HG02970 (cell line): ENCODE measurements around the gene SLFNL1.

ENCODE experiments used
- ATAC-seq: cut with Tn5 transposase; IDR thresholded peaks from one replicate; pipeline ENCODE4 v1.9.1; 2021; ENCODE audit warnings: mild to moderate bottlenecking, moderate library complexity, moderate number of reproducible peaks; ENCODE audit not compliant: unreplicated experiment, low FRiP score

Gene SLFNL1

GRCh38 chr1:41021526-41022308 lies at the start of gene SLFNL1:
SLFNL1 (minus strand) TSS chr1:41021725; CDS start chr1:41020660, 1,065 bp downstream.
- ATAC-seq, result no peak

DNA sequence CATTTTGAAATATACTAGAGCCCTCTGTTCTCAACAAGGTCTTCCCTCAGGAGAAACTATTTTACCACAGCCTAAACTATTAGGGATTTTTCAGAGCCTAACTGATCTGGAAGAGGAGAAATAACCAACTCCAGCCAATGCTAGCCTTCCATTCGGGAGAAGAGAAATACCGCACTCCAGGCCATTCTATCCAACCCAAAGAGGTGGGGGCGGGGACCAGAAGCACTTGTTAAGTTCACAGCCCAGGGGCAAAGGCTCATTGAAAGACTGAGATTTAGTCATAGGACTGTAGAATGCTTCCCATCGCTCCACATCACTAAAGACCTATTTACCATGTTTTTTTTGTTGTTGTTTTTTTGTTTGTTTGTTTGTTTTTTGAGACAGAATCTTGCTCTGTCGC lies 35.4 kb upstream of the SLFNL1 start:
- ATAC-seq, result no peak

GRCh38 chr1:41053316-41053715 lies 31.8 kb upstream of the SLFNL1 start:
- no peak for ATAC-seq

DNA sequence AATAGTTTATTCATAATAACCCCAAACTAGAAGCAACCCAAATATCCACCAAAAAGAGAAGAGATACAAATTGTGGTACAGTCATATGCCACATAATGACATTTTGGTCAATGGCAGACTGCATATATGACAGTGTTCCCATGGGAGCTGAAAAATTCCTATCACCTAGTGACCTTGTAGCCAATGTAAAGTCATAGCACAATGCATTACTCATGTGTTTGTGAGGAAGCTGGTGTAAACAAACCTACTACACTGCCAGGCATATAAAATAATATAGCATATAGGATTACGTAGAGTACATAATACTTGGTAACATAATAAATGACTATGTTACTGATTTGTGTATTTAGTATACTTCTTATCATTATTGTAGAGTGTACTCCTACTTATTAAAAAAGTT lies 29.5 kb upstream of the SLFNL1 start:
- no peak for ATAC-seq

GRCh38 chr1:41048540-41048939 lies 27.0 kb upstream of the SLFNL1 start:
- no peak for ATAC-seq

DNA sequence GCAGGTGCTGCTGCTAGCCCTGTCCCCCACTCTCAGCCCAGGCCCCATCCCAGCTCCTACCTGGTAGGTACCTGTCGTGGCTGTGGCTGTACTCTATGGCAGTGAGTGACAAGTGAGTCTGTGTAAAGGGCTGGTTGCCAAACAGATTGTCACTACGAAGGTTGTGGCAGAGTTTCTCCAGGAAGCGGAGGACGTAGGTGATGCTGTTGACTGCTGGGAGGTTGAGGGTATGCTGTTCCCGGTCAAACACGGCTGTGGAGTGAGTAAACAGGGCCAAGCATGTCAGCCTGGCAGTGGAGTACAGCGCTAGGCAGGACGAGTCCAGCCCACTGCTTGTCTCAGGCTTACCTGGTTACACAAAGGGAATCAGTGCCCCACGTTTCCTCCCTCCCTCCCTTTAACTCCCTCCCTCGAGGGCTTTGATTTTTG lies 24.8 kb upstream of the SLFNL1 start:
- no peak for ATAC-seq

DNA sequence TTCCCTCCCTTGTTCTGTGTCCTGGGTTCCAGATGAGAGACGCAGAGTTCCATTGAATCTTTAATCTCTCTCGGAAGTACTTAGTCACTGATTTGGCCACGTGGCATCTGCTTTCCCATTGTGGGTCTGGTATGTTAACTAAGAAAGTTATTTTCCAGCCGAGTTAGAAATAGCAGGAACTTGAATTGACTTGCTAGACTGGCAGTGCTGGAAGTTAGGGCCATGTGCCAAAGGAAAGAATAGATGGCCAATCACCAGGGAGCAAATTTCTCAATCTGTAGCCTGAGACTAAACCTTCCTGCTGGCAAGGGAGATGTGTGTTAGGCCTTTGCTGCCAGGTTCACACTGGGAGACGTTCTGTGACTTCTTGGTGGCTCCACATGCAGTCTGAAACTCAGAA lies 24.2 kb upstream of the SLFNL1 start:
- no peak for ATAC-seq

DNA sequence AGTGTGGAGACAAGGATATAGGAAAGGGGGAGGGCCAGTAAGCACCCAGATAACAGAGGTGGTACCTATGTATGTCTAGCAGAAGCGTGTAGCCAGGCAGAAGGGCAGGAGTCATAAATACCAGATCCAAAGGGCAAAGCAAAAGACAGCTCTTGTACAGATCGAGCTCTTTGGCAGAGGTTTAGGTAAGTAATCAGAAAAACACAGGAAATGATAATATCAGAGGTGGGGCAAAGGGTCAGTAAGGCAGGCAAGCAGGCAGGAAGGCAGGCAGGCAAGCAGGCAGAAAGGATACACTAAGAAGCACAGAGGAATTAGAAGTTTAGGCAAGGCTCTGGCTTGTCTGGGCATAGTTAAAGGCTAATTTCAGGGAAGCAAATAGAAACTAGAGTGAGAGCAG lies 22.7 kb upstream of the SLFNL1 start:
- no peak for ATAC-seq

- no peak for ATAC-seq
Observed at GRCh38 chr1:41041614-41042270, 20.2 kb upstream of the SLFNL1 start.

- no peak for ATAC-seq
Observed at GRCh38 chr1:41038110-41038509, 16.6 kb upstream of the SLFNL1 start.

GRCh38 chr1:41037116-41037903 lies 15.8 kb upstream of the SLFNL1 start:
- no peak for ATAC-seq

GRCh38 chr1:41033272-41033671 lies 11.7 kb upstream of the SLFNL1 start:
- no peak for ATAC-seq

GRCh38 chr1:41032147-41032546 lies 10.6 kb upstream of the SLFNL1 start:
- ATAC-seq, result no peak

DNA sequence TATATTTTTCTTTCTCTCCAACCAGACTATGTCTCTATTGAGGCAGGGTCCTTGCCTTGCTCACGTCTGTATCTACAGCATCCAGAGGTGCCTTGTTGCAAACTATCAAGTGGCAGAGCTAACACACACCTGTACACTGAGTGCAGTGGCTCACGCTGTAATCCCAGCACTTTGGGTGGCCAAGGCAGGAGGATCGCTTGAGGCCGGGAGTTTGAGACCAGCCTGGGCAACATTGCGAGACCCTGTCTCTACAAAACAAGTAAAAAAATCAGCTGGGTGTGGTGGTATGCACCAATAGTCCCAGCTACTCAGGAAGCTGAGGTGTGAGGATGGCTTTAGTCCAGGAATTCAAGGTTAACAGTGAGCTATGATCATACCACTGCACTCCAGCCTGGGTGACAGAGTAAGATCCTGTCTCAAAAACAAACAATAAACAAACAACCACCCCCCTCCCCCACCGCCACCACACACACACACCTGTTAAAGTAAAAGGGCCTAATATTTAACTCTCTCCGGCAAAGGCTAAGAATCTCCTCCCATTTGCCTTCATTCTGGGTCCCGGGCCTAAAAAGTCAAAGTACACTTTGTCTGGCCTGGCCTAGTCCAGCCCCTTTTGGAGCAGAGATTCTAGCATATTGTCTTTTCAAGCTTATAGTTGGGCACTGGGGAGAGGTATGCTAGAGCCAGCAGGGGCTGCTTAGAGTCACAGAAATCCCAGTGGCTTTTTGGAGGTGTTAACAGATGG lies 9.5 kb upstream of the SLFNL1 start:
- no peak for ATAC-seq

DNA sequence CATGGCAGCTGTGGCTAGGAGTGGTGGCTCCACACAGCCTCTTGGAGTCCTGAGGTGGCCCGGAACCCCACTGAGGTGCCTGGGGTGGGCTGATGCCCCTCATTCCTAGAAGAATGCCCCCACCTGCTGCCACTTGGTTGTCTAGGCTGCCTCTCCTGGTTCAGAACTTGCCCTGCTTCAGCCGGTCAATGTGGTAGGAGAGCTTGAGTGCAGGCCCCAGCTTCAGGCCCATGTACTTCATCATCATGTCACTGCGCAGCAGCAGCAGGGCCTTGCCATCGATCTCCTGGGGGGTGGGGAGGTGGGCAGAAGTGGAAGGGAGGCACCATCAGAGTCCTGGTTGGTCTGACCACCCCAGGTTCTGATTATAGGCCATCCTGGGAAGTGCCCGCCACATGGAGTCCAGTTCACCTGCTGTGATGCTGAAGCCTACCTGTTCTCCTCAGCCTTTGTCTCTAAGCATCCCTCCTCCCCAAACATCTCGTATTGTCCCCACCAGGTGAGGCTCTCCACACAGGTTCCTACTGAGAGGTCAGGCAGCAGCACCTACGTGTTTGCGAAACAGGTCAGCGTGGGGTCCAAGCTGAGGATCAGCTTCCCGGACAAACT lies 6.6 kb upstream of the SLFNL1 start:
- no peak for ATAC-seq

DNA sequence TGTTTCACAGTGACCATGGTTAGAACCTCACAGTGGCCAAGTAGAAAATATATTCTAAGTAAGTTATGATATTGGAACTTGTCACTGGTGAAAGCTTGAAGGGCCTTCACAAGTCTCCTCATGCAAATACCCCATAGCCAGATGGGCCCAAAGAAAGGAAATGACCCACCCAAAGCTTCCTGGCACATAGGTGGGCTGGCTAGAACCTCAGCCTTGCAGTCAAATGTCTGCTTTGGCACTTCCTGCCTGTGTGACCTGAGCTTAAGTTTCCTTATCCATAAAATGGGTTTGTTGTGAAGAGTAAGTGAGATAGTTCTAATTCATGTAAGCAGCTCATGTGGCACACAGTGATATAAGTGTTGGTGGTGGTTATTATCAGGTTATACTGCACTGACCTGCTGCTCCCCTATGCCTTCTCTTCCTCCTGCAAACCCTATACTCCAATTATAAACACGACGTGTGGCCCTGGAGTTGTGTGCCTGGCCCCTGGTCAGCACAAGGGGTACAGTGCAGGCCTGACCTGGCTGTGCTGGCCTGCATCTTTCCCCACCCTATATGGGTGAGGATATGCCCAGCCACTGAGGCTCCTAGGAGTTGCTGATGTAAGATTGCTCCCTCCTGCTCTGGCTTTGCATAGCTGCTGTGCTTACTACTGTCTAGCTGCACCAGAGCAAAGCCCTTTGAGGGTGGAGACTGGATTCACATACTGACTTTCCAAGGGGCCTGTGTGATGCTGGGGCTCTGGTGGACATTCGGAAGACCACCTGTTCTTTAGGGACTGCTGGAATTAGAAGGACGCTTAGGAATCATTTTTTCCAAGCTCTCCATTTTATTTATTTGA lies 4.7 kb upstream of the SLFNL1 start:
- no peak for ATAC-seq

GRCh38 chr1:41024953-41025352 lies 3.4 kb upstream of the SLFNL1 start:
- ATAC-seq, result no peak

- ATAC-seq, result no peak
Observed at GRCh38 chr1:41023279-41023990, 1.9 kb upstream of the SLFNL1 start.

DNA sequence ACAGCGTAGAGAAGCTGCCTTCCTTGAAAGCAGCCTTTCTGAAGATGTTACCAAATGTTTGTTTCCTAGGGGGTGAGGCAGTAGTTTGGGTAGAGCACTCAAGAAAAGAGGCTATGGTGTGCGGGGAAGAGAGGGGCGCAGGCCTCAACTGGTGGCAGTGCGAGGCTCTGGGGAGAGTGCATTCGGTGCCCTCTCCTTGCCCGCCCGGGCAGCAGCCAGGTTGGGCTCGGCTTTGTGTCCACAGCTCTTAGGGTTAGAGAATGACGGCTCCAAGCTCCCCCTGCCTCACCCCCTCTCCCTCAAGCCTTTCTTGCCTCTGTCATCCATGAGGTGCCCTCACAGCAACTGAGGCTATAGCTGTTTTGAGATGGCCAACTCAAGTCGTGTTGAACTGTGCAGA lies 899 bp upstream of the SLFNL1 start:
- no peak for ATAC-seq
